NCI-H345 treated with DMSO at 0.1 percent for 48 hours (cell line): ENCODE data around the gene PRADC1.

ENCODE experiments used
- DNase-seq: peaks from one replicate; lab custom pipeline; 2025; ENCODE audit not compliant: unreplicated experiment; lab: John Stamatoyannopoulos, UW

Gene PRADC1

DNA sequence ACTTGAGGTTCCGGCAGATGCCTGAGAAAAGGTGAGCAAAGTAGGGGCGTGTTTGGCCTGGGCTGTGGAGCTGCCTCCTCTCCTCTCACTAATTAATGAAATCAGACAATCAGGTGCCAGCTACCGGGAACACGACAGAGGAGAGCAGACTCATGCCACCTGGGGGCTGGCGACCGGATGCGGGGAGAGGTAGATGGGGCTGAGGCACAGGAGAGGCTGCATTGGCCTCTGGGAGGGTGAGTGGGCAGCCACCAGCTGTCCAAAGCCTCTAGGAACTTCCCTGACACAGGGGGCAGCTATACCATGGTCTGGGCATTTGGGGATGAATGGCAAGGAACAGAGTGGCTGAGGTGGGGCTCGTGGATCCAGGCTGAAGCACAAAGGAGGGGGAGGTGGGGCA, 26.2 kb upstream of the PRADC1 start:
- DNase-seq, result no peak

DNA sequence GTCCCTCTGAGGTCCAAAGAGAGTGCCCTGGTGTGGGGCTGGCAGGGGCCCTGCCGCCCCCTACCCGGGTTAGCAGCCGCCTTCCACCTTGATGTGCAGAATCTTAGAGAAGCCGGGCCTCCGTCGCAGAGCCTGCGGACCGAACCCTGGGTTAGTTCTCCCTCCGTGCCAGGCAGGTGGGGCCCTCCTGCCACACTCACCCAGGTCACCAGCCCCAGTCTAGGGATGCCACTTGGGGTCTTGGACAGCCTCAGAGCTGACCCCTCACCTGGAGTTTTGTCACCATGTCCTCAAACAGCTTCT, 25.8 kb upstream of the PRADC1 start:
- DNase-seq, result no peak

DNA sequence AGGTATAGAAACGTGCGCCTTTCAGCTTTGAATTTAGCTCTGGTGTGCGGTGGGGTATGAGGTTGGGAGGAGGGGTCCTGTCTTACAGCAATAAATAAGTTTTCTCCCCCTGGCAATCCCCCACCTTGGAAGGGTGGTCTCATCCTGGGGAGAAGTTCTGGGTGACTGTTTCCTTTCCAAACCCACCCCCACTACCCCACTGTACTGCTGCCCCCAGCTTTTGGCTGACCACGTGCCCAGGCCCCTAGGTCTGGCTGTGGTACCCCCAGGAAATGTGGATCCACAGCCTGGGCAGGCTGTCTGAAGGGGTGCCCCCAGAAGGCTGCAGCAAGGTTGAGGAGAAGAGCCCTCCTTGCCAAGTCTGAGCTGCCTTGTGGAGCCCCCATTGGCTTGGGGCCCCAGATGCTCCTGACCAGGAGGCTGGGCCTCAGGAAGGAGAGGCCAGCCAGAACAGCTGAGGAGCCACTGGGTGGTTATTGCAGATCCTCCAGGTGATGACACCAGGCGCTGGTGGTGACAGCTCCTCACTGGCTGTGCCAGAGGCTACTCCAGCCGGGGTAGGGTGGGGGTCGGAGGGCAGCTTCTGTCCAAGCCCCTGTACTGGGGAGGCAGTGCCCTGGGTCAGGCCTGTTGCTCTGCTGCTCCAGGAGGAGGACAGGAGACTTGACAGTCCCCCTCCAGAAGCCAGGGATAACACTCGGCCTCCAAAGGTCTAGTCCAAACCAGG, 25.3 kb upstream of the PRADC1 start:
- DNase-seq, result no peak

DNA sequence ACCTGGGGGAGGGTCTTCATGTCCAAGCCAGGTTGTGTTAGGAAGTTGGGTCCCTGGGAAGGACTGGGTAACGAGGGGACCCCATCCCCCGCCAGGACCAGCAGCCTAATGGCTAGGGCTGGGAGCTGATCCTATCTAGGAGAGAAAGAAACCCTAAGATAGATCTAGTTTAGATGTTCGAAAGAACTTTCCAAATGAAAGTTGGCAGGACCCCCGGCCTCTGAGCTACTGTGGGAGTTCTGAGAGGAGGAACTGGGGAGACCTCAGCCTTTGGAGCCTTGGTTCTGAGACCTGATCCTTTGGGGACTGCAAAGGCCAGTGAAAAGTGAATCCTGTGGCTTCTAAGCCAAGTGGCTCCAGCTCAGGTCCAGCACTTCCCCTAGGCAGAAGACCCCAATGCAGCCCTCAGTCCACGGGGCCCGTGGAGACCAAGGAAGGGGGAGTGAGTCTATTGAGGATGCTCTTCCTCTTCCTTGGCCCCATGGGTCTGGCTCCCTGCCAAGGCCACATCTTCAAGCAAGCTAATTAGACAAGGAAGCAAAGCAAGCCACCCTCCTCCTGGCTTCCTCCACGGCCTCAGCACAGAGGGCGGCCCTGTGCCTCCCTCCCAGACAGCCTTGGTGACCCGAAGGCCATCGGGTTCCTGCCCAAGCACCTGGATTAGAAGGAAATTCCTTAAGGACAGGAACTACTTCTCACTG, 24.5 kb upstream of the PRADC1 start:
- no peak for DNase-seq

DNA sequence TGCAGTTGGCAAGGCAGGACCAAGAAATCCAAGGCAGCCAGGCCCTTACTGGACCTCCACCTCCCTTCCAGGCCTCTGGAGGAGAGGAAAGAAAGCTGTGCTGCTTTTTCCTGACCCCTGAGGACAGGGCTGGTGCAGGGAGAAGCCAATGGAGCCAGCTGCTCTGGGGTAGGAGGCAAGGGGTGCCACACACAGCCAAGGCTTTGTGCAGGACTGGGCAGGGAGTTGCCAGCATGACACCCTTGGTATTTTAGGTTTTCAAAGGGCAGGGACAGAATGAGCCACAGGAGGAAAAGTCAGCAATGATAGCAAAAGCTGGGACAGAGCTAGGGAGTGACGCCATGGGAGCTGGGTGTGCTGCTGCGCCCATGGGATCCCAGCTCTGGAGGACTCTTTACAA, 24.0 kb upstream of the PRADC1 start:
- DNase-seq, result no peak

DNA sequence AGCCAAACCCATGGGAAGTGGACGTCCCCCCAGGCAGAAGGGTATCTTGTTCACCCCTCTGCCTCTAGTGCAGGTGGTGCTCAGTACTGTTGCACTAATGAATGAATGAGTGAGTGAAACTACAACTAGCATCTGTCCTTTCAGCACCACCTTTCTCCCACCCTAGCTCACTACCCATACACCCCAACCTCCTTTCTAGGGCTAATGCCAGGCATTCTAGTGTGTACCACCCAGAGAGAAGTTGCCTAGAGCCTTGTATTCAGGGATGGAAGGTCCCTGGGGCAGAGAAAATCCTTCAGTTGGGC, 23.5 kb upstream of the PRADC1 start:
- DNase-seq, result no peak

DNA sequence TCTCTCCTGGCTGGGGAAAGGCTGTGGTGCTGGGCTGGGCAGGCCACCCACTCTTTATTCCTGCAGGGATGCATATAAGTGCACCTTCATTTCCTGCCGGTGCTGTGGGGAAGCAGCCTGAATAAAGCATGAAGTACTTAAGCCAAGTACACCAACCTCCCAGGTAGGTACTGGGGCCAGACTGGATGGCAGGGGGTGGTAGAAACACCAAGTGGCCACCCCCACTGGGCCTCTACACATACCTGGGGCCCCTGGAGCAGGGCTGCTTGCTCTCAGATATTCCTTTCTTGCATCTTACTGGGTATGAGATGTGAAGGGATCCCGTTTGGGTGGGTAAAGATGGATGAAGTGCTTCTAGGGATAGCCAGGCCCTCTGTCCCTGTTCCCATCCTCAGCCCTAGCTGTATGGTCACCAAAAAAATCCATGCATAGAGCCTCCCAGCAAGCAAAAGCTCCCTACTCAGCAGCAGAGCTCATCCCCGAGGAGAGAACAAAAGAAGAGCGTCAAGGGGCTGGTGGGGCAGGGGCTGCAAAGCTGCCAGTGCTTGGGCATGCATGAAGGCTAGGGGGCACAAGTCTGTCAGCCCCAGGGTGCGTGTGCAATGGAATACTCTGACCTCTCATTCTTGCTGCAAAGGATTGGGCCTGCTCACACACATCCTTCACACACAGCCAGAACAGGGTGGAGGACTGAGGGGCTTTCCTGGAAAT, 23.0 kb upstream of the PRADC1 start:
- DNase-seq, result no peak

DNA sequence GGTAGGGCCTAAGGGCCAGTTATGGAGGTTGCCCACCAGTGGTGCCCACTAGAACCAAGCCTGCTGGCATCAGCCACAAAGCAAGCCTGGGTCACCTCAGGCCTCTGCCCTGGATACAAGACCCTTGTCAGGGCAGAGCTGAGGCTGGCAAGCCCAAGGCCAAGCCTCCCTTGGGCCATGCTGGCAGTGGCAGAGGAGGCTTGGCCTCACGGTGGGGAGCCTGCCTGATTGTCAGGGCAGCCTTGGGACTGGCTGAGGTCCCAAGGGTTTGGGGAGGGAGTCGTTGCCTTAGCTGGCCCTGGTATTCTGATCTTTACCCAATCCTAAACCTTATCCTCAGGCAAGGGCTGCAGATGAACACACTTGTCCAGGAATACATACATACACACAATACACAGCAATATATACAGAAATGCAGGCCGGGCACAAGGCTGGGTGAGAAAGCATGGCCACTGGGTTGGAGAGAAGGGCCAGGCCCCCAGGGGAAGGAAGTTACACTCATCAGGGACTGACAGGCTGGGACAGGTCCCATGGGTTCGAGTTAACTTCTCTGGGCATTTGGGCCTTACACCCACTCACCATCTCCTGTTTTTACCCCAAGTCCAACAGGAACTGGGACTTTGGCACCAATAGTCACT, 22.1 kb upstream of the PRADC1 start:
- DNase-seq, result no peak

DNA sequence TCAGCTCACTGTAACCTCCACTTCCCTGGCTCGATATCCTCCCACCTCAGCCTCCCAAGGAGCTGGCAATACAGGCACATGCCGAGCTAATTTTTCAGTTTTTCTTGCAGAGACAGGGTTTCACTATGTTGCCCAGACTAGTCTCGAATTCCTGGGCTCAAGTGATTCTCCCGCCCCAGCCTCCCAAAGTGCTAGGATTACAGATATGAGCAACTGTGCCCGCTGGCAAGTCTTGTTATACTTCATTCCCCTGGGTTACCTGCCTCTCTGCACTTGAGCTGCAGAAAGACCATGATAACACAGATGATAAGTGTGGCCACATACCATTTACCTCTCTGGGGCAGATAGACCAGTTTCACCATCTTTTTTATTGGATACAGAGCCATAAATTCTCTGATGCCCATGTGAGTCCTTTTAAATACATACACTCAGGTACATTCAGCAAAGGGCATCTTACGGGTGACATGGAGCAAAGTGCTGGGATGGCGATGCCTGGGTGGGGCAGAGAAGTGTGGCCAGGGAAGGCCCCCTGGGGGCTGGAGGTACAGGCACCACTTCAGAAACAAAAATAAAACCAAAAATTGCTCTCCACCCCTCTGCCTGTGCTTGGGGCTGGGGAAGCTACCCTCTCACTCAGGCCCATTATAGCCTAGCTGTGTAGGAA, 21.4 kb upstream of the PRADC1 start:
- no peak for DNase-seq

DNA sequence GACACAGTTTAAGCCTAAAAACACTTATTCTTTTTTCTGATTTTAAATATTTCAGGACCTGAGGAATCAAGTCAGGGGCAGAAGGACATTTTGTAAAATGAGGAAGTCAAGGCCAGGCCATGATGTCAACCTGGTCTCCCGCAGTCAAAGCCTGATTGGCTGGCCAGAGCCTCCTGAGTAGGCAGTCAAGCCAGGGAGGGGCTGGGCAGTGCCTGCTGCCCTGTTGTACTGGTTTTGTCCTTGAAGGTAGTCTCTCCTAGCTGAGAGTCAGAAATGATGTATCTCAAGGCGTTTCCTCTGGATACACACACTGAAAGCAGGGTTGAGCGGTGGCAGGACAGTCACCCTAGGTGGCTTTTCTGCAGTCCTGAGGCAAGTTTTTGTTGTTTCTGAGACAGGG, 20.9 kb upstream of the PRADC1 start:
- no peak for DNase-seq

DNA sequence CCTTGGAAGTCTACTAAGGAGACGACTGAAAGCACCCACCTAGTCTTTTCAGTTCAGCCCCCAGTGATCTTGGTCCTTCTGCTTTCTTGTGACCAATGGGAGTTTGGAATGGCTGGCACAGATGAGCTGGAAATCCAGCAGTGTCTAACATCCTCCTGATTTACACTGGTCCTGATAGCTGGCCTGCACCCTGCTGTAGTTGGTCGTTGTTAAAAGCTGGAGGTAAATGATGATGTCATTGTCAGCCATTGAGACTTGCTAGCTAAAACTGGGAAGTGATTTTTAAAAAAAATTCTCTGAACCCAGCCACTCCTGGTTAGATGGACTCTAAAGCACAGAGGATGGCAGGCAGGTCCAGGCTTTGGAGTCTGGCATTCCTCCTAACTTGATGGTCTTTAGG, 20.4 kb upstream of the PRADC1 start:
- DNase-seq, result no peak

DNA sequence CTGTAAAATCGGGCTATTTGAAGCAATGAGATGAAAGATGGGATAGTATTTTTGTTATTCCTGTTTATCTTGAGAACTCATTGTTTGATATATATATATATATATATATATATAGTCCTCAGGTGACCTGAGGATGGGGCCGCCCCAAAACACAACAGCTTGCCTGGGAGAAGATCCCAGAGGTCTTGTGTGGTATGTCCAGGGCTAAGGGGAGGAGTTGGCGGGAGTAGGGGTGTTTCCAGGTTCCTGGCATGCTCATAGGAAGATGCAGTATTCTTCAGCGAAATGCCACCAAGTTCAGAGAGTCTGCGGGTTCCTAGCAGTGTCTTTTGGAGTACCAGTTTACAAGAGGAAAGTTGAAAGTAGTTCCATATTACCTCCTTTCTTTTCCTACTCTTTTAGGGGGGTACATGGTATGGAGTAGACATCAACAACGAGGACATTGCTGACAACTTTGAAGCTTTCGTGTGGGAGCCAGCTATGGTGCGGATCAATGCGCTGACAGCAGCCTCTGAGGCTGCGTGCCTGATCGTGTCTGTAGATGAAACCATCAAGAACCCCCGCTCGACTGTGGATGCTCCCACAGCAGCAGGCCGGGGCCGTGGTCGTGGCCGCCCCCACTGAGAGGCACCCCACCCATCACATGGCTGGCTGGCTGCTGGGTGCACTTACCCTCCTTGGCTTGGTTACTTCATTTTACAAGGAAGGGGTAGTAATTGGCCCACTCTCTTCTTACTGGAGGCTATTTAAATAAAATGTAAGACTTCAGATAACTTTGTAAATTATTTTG, 19.4 kb upstream of the PRADC1 start:
- no peak for DNase-seq

DNA sequence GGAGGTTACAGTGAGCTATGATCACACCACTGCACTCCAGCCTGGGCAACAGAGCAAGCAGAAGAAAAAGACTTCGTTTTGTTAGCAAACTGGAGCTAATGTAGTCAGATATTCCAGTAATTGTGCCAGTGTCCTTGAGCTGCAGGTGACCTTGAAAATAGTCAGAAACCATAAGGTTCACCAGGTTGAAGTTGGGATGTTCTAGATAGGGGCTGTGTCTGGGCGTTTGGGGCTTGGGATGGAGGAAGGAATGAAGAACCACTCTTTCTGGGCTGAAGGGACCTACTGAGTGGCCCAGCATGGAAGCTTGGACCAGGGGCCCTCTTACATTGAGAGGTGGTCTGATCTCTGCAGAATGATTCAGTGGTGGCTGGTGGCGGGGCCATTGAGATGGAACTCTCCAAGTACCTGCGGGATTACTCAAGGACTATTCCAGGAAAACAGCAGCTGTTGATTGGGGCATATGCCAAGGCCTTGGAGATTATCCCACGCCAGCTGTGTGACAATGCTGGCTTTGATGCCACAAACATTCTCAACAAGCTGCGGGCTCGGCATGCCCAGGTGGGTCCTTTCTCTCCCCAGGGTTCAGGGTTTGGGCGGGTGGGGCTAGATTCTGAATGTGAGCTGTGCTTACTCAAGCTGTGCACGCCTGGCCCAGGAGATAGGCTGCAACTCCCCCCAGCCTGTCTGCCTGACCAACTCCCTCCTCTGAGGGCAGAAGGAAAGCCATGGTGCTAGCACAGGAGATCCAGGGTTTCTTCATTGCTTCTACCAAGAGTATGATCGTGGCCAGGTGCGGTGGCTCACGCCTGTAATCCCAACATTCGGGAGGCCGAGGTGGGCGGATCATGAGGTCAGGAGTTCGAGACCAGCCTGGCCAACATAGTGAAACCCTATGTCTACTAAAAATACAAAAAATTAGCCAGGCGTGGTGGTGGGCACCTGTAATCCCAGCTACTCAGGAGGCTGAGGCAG, 18.1 kb upstream of the PRADC1 start:
- DNase-seq, result no peak

DNA sequence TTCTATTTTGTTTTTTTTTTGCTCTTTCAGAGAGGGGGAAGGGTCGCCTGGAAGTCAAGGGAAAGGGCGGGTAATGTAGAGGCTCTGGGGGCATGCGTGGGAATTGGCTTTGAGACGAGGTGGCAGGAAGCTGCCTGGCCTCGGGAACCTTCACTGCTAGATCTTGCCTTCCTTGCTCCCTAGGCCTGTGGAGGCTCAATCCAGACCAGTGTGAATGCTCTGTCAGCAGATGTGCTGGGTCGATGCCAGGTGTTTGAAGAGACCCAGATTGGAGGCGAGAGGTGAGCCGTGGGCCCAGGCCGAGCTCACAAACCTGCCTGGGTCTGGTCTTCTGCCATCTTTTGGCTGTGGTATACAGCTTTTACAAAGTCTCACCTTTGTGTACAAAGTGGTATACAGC, 16.6 kb upstream of the PRADC1 start:
- no peak for DNase-seq

DNA sequence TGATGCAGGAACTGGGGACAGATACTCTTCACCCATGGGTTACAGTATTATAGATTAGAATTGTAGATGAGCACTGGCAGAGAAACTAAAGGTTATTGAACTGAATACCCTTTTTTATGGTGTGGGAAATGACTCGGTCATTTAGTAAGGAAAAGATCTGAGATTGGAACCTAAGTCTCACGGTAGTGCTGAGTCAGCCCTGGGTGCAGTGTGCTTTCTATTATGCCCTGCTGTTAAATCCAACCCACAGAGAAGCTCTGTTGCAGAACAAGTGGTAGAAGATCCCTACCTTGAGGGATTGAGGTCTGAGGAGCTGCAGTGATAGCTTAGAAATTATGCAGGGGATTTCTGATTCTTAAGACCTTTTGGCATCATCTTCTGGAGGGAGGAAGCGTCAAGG, 13.8 kb upstream of the PRADC1 start:
- no peak for DNase-seq

DNA sequence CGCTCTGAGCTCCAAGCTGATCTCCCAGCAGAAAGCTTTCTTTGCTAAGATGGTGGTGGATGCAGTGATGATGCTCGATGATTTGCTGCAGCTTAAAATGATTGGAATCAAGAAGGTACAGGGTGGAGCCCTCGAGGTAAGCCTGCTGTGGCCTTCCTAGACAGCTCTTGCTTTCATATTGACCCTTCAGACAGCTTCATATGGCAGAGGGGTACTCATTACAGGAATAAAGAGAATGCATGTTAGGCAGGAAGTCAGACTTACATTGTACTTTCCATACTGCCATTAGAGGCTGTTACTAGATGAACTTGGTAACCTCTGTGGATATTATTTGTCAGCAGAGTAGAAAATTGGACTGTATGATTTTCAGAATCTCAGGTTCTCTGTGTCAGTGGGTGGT, 11.5 kb upstream of the PRADC1 start:
- DNase-seq, result no peak

DNA sequence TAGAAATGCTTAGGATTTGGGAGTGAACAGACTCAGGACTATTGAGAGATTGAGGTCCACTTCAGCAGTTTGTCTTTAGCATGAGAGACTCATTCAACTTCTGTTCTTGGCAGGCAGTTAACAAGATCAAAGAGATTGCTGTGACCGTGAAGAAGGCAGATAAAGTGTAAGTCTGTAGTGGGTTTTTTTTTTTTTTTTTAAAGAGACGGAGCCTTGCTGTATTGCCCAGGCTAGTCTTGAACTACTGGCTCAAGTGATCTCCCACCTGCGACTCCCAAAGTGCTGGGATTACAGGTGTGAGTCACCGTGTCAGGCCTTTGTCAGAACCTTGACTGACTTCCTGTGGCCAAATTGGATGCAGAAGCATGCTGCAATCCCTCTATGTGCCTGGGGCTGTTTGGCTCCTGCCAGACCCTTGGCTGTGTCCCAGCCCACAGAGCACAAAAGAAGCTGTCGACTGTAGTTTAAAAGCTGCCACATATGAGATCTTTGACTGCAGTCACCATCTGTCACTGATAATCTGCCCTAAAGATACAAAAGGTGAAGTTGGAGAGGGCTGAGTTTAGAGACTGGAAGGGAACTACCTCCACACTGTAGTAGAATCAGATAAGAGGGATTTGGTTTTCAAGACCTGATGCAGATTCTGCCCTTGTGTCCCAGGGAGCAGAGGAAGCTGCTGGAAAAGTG, 11.0 kb upstream of the PRADC1 start:
- DNase-seq, result no peak

DNA sequence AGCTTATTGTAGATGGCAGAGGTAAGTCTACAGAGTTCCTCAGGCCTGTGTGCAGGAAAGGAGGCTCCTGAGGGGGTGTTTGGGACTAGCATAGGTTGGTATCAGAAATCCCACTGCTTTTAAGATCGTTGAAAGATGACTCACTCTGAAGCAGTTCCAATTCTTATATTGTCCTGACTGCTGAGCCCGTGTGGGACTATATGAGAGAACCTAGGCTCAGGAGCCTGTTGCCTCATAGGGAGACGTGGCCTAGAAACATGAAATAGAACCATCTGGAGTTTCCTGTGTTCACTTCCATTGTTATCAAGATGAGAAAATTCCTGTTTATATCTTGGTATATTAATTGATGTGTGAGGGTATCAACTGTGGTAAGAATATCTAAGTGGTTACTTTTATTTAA, 6.7 kb upstream of the PRADC1 start:
- no peak for DNase-seq

DNA sequence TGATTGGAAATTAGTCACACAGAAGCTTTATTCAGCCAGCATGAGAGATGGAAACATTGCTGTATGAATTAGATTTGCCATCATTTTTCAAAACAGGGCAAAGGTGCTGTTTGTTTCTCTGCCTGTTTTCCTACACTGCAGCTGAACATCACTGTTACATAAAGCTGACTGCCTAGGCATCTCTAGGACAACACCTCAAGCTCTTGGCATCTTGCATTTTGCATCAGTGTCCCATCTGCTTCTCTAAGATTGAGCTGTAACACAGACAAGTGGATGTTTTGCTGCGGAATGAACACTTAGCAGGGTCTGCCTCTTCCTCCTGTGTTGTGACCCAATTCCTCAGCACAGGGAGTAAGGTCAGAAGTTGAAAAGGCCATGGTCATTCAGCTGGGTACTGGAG, 5.9 kb upstream of the PRADC1 start:
- DNase-seq, result no peak
